ENCODE data around the gene FAM163A.

DNA sequence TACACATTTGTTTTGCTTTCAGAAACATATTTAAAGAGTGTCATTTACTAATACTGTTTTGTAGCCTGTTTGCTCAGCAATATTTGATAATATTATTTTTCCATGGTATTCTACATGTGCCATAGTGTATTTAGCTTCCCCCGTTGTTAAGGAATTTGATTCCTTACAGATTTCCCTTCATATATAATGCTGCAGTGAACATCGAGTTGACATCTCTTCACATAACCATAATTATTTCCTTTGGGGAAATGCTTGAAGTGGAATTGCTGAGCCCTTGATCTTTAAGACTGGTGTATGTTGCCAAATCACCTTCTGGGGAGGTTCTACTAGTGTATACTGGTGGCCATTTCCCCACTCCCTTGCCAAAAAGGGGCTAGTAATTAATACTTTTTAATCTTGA, 42.6 kb downstream of the FAM163A start:
- TF ChIP-seq, protein P1, sequence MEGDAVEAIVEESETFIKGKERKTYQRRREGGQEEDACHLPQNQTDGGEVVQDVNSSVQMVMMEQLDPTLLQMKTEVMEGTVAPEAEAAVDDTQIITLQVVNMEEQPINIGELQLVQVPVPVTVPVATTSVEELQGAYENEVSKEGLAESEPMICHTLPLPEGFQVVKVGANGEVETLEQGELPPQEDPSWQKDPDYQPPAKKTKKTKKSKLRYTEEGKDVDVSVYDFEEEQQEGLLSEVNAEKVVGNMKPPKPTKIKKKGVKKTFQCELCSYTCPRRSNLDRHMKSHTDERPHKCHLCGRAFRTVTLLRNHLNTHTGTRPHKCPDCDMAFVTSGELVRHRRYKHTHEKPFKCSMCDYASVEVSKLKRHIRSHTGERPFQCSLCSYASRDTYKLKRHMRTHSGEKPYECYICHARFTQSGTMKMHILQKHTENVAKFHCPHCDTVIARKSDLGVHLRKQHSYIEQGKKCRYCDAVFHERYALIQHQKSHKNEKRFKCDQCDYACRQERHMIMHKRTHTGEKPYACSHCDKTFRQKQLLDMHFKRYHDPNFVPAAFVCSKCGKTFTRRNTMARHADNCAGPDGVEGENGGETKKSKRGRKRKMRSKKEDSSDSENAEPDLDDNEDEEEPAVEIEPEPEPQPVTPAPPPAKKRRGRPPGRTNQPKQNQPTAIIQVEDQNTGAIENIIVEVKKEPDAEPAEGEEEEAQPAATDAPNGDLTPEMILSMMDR (IDR thresholded peaks at IDR 0.05), result no peak
- TF ChIP-seq POLR2A (IDR thresholded peaks at IDR 0.05), result no peak
- no peak for TF ChIP-seq POLR2AphosphoS5 (IDR thresholded peaks at IDR 0.05)

Measured in prostate gland (tissue), 2 donors.